HG03558 (cell line): ENCODE measurements around the gene TMEM218.

Experiments
- ATAC-seq: cut with Tn5 transposase; IDR thresholded peaks from one replicate; pipeline ENCODE4 v1.9.1; 2021; ENCODE audit warnings: moderate number of reproducible peaks; ENCODE audit not compliant: unreplicated experiment; ENCODE audit errors: extremely low read depth

Gene TMEM218

GRCh38 chr11:125111343-125112207, at the start of gene TMEM218:
TMEM218 (minus strand) TSS chr11:125111626; CDS start chr11:125102241, 9,385 bp downstream.
- peak; percentile 97 for ATAC-seq

GRCh38 chr11:125157953-125158680, 46.7 kb upstream of the TMEM218 start:
- no peak for ATAC-seq

- no peak for ATAC-seq
These were observed 45.8 kb upstream of the TMEM218 start for GRCh38 chr11:125157118-125157733.

- ATAC-seq: no peak
These were observed 45.1 kb upstream of the TMEM218 start for GRCh38 chr11:125156346-125157117.

GRCh38 chr11:125155767-125156166, 44.3 kb upstream of the TMEM218 start:
- ATAC-seq: no peak

GRCh38 chr11:125155100-125155444, 43.6 kb upstream of the TMEM218 start:
- ATAC-seq: no peak

- ATAC-seq: no peak
These were observed 43.1 kb upstream of the TMEM218 start for GRCh38 chr11:125154378-125155099.

GRCh38 chr11:125153837-125154236, 42.4 kb upstream of the TMEM218 start:
- ATAC-seq: no peak

- no peak for ATAC-seq
These were observed 37.3 kb upstream of the TMEM218 start for GRCh38 chr11:125148743-125149142.

- ATAC-seq: no peak
These were observed 36.6 kb upstream of the TMEM218 start for GRCh38 chr11:125148011-125148410.

GRCh38 chr11:125147280-125147679, 35.9 kb upstream of the TMEM218 start:
- no peak for ATAC-seq

- ATAC-seq: no peak
These were observed 34.8 kb upstream of the TMEM218 start for GRCh38 chr11:125146232-125146631.

GRCh38 chr11:125141686-125142535, 30.5 kb upstream of the TMEM218 start:
- no peak for ATAC-seq

- no peak for ATAC-seq
These were observed 29.8 kb upstream of the TMEM218 start for GRCh38 chr11:125141178-125141577.

- no peak for ATAC-seq
These were observed 28.8 kb upstream of the TMEM218 start for GRCh38 chr11:125140233-125140632.

GRCh38 chr11:125139778-125140177, 28.4 kb upstream of the TMEM218 start:
- ATAC-seq: no peak

- no peak for ATAC-seq
These were observed 27.5 kb upstream of the TMEM218 start for GRCh38 chr11:125138966-125139365.

- ATAC-seq: no peak
These were observed 24.6 kb upstream of the TMEM218 start for GRCh38 chr11:125136001-125136400.

- ATAC-seq: no peak
These were observed 21.2 kb upstream of the TMEM218 start for GRCh38 chr11:125132596-125132995.
